K562 (cell line): ENCODE data around the gene ECE2. TPM values are rescaled to one million over a fixed set of nuclear protein-coding genes. Genes with fewer than 3 reads are reported as not detected.
A peak's percentile ranks its signal among the peaks of the same experiment; 100 is the strongest.

Source experiments
- ARNT ChIP-seq, 2 experiments: fragments of 450-650 bp; IDR thresholded peaks; 2 replicates each; pipeline ENCODE4 v1.6.1; 2016; ENCODE audit warnings: mild to moderate bottlenecking in 1 of 2
- BRCA1 ChIP-seq, 2 experiments: fragments of 450-650 bp in 1 of 2; sonication (generic) in 1 of 2; formaldehyde crosslinking in 1 of 2; IDR thresholded peaks; 2 replicates each; pipeline versions ENCODE4 v1.5.0 to v1.6.1; 2017 to 2020; ENCODE audit warnings: mild to moderate bottlenecking in 1 of 2, missing genetic modification reagents in 1 of 2
- DEAF1 ChIP-seq: fragments of 450-650 bp; formaldehyde crosslinking; IDR thresholded peaks from 2 replicates; pipeline ENCODE4 v1.4.0; 2020; ENCODE audit warnings: mild to moderate bottlenecking, moderate library complexity
- EGR1 ChIP-seq: fragments of 450-650 bp; conservative IDR thresholded peaks from 2 replicates; pipeline ENCODE4 v1.6.1; 2017; ENCODE audit warnings: mild to moderate bottlenecking
- FOXM1 ChIP-seq, 2 experiments: fragments of 450-650 bp in 1 of 2; sonication (generic) in 1 of 2; formaldehyde crosslinking in 1 of 2; IDR thresholded peaks; 2 replicates each; pipeline versions ENCODE4 v1.6.1 to v1.9.0; 2017 to 2022; ENCODE audit warnings: low read depth in 2 of 2, mild to moderate bottlenecking in 2 of 2, missing genetic modification reagents in 1 of 2, moderate library complexity in 1 of 2
- HINFP ChIP-seq: fragments of 450-650 bp; conservative IDR thresholded peaks from 2 replicates; pipeline ENCODE4 v1.6.1; 2016; ENCODE audit warnings: missing genetic modification characterization, low read depth, mild to moderate bottlenecking, control low read depth, missing compliant biosample characterization
- JUND ChIP-seq, 2 experiments: IDR thresholded peaks; 2 replicates in 1 of 2; 3 replicates in 1 of 2; pipeline ENCODE4 v1.6.1; 2011; ENCODE audit warnings: borderline replicate concordance in 2 of 2, low read depth in 2 of 2, low read length in 2 of 2, improper control_type of control experiment in 1 of 2, missing biosample characterization in 1 of 2, missing genetic modification characterization in 1 of 2, missing genetic modification reagents in 1 of 2
- KDM4B ChIP-seq, 2 experiments: fragments of 450-650 bp in 1 of 2; sonication (generic) in 1 of 2; IDR thresholded peaks; 2 replicates each; pipeline ENCODE4 v1.6.1; 2016 to 2017; ENCODE audit warnings: borderline replicate concordance in 2 of 2, antibody characterized with exemption in 1 of 2, low read depth in 1 of 2, mild to moderate bottlenecking in 1 of 2
- MAX ChIP-seq: sonication (generic); formaldehyde crosslinking; IDR thresholded peaks from 2 replicates; pipeline ENCODE4 v1.9.0; 2022; ENCODE audit warnings: mild to moderate bottlenecking, missing genetic modification reagents
- MYC ChIP-seq, 2 experiments: fragments of 250-450 bp in 1 of 2; sonication (Bioruptor Pico) in 1 of 2; IDR thresholded peaks; 2 replicates each; pipeline versions ENCODE4 v1.5.1 to v1.6.1; 2012 to 2021; ENCODE audit warnings: low read depth in 2 of 2, borderline replicate concordance in 1 of 2, improper control_type of control experiment in 1 of 2, low read length in 1 of 2, mild to moderate bottlenecking in 1 of 2, moderate library complexity in 1 of 2
- POU5F1 ChIP-seq: fragments of 150-350 bp; IDR thresholded peaks from 2 replicates; pipeline ENCODE4 v1.6.1; 2014; ENCODE audit warnings: borderline replicate concordance, low read length, low read depth, mild to moderate bottlenecking; ENCODE audit not compliant: partially characterized antibody
- PTTG1 ChIP-seq: fragments of 450-650 bp; IDR thresholded peaks from 2 replicates; pipeline ENCODE4 v1.6.1; 2016; ENCODE audit warnings: low read depth, mild to moderate bottlenecking, missing genetic modification characterization, missing compliant biosample characterization
- RB1 ChIP-seq: fragments of 450-650 bp; IDR thresholded peaks from 2 replicates; pipeline ENCODE4 v1.6.1; 2017; ENCODE audit warnings: low read depth, mild to moderate bottlenecking
- RBM22 ChIP-seq: fragments of 200-400 bp; formaldehyde crosslinking; IDR thresholded peaks from 2 replicates; pipeline ENCODE4 v1.6.1; 2018; ENCODE audit warnings: low read length, low read depth; ENCODE audit not compliant: poor library complexity, severe bottlenecking
- RFX1 ChIP-seq: fragments of 450-650 bp; IDR thresholded peaks from 2 replicates; pipeline ENCODE4 v1.6.1; 2016; ENCODE audit warnings: mild to moderate bottlenecking, moderate library complexity
- SIRT6 ChIP-seq: IDR thresholded peaks from one replicate; pipeline ENCODE4 v1.6.1; 2012; ENCODE audit warnings: low read depth, mild to moderate bottlenecking, control low read depth, inconsistent platforms, low read length, moderate library complexity
- SMAD4 ChIP-seq: fragments of 250-450 bp; sonication (Bioruptor Pico); conservative IDR thresholded peaks from 2 replicates; pipeline ENCODE4 v1.8.0; 2021; ENCODE audit warnings: inconsistent platforms, mild to moderate bottlenecking, moderate library complexity
- SMARCA5 ChIP-seq: fragments of 450-650 bp; IDR thresholded peaks from 2 replicates; pipeline ENCODE4 v1.6.1; 2016
- SMARCE1 ChIP-seq: fragments of 450-650 bp; IDR thresholded peaks from 2 replicates; pipeline ENCODE4 v1.7.1; 2016; ENCODE audit warnings: mild to moderate bottlenecking
- SRSF1 ChIP-seq: fragments of 200-400 bp; formaldehyde crosslinking; IDR thresholded peaks from 2 replicates; pipeline ENCODE4 v1.6.1; 2017; ENCODE audit warnings: mild to moderate bottlenecking, low read depth, low read length, moderate library complexity
- TEAD1 ChIP-seq, 2 experiments: fragments of 450-650 bp in 1 of 2; sonication (generic) in 1 of 2; formaldehyde crosslinking; IDR thresholded peaks; 2 replicates each; pipeline versions ENCODE4 v1.4.0 to v1.8.0; 2020 to 2022; ENCODE audit warnings: mild to moderate bottlenecking in 2 of 2, missing genetic modification reagents in 1 of 2
- U2AF1 ChIP-seq: fragments of 200-400 bp; formaldehyde crosslinking; optimal IDR thresholded peaks from 2 replicates; pipeline ENCODE3; 2017; ENCODE audit warnings: mild to moderate bottlenecking, low read depth, low read length, moderate library complexity
- ZNF699 ChIP-seq: fragments of 250-450 bp; sonication (Bioruptor Pico); IDR thresholded peaks from 2 replicates; pipeline ENCODE4 v1.8.0; 2021; ENCODE audit warnings: mild to moderate bottlenecking, moderate library complexity; ENCODE audit not compliant: insufficient replicate concordance
- polyA plus RNA-seq, 8 experiments: library from polyadenylated mRNA; depleted of rRNA in 4 of 8; stranded (reverse) in 5 of 8; unstranded in 3 of 8; fragments of >200 nt; fragmentation: Nextera tagmentation in 2 of 8; fragmentation: Illumina TruSeq in 1 of 8; extraction: Ambion mirVana in 2 of 8; extraction: Trizol in 1 of 8; gene quantifications; 2 replicates each; pipeline versions ENCODE4 v1.2.1 to v1.2.3, GENCODE V29; 2011 to 2014; ENCODE audit warnings: inconsistent platforms in 1 of 8, missing spikeins in 1 of 8
- total RNA-seq, 7 experiments: library from RNA; depleted of rRNA in 6 of 7; stranded (reverse); fragments of >200 nt in 6 of 7; fragmentation: Illumina TruSeq in 2 of 7; extraction: Trizol in 2 of 7; gene quantifications; 2 replicates each; pipeline versions ENCODE4 v1.2.1 to v1.2.3, GENCODE V29; 2011 to 2021; ENCODE audit warnings: low replicate concordance in 1 of 7

The ECE2 gene
- total and polyA plus RNA-seq, 9 of the 15 experiments (the other 6 are each of a cell fraction or from before 2014, with no cell fraction given), result not detected

- TF ChIP-seq FOXM1 (IDR thresholded peaks at IDR 0.05; ENCODE audit: low read depth) (no peak), FOXM1 (CRISPR knock-in tag; IDR thresholded peaks at IDR 0.05; ENCODE audit: low read depth) (no peak), JUND (IDR thresholded peaks at IDR 0.05; ENCODE audit: borderline replicate concordance, low read depth, low read length) (no peak), JUND (tag; IDR thresholded peaks at IDR 0.05; ENCODE audit: borderline replicate concordance, low read depth, low read length) (no peak), HINFP (tag) (no peak), TEAD1 (CRISPR knock-in tag; IDR thresholded peaks at IDR 0.05) (0 out of 4 replicates have a peak, but pooled peaks of 1 of the 2 experiments have one; percentile 62), RFX1 (no peak), RBM22 (peak; percentile 75), U2AF1 (peak; percentile 8), EGR1 (no peak), BRCA1 (IDR thresholded peaks at IDR 0.05) (no peak), BRCA1 (CRISPR knock-in tag; IDR thresholded peaks at IDR 0.05) (no peak), ZNF699 (no peak), MYC (IDR thresholded peaks at IDR 0.05; ENCODE audit: low read depth, low read length) (no peak; the same call in 1 of the 2 replicates), MYC (CRISPR knock-in tag; IDR thresholded peaks at IDR 0.05; ENCODE audit: borderline replicate concordance, low read depth) (0 out of 2 replicates have a peak, but pooled peaks have one; percentile 26), DEAF1 (CRISPR knock-in tag) (no peak), SIRT6 (no peak), SMAD4 (no peak), PTTG1 (tag) (no peak), MAX (peak; percentile 41; the same call in 1 of the 2 replicates), ARNT (IDR thresholded peaks at IDR 0.05) (no peak), SMARCE1 (no peak), POU5F1 (no peak), SRSF1 (no peak), SMARCA5 (no peak), RB1 (no peak), KDM4B (IDR thresholded peaks at IDR 0.05; ENCODE audit: borderline replicate concordance in 2 of 2, low read depth in 1 of 2) (peak in 1 of 2 experiments; percentile 38; a peak in 1 of 4 replicates)
These were observed 39.1 kb downstream of the ECE2 start (continued) for GRCh38 chr3:184314700-184315542.
